HEK293 (cell line): ENCODE results near the gene THAP7.

Source experiments
- CTCF ChIA-PET: fragments of 350-600 bp; formaldehyde crosslinking; extraction: SDS; loops from one replicate; lab custom pipeline; 2021; ENCODE audit warnings: antibody characterized with exemption; lab: Yijun Ruan, JAX
- POLR2A ChIA-PET: fragments of 300-600 bp; formaldehyde crosslinking; extraction: SDS; loops from one replicate; lab custom pipeline; 2020; ENCODE audit warnings: antibody characterized with exemption, inconsistent platforms; lab: Yijun Ruan, JAX
- H3K27ac ChIP-seq: fragments of 200-500 bp; sonication (Bioruptor generic); 2 replicates; pipeline ENCODE4 v1.5.1; 2014; ENCODE audit warnings: low read depth, low read length, control low read depth, inconsistent platforms; ENCODE audit errors: extremely low read depth
- H3K36me3 ChIP-seq, 2 experiments: fragments of 200-500 bp in 1 of 2; sonication (Bioruptor generic) in 1 of 2; 1 replicate in 1 of 2; 2 replicates in 1 of 2; pipeline ENCODE4 v1.5.1; 2014 to 2017; ENCODE audit warnings: inconsistent platforms in 2 of 2, low read length in 2 of 2; ENCODE audit not compliant: control insufficient read depth in 2 of 2, insufficient read depth in 1 of 2
- H3K4me1 ChIP-seq: fragments of 200-500 bp; sonication (Bioruptor generic); 2 replicates; pipeline ENCODE4 v1.5.1; 2014; ENCODE audit warnings: mild to moderate bottlenecking, low read length, inconsistent platforms; ENCODE audit not compliant: control insufficient read depth, insufficient read depth
- H3K4me3 ChIP-seq: 2 replicates; pipeline ENCODE4 v1.5.1; 2011; ENCODE audit warnings: low read depth, mild to moderate bottlenecking, control low read depth, low read length, moderate library complexity
- H3K9me3 ChIP-seq: fragments of 200-500 bp; sonication (Bioruptor generic); 2 replicates; pipeline ENCODE4 v1.5.1; 2014; ENCODE audit warnings: low read depth, low read length, inconsistent platforms; ENCODE audit not compliant: control insufficient read depth, insufficient read depth
- EGR2 ChIP-seq: fragments of 450-650 bp; formaldehyde crosslinking; IDR thresholded peaks from 2 replicates; pipeline ENCODE4 v1.5.1; 2016; ENCODE audit warnings: low read depth, missing biosample characterization, missing genetic modification characterization
- GLIS1 ChIP-seq: fragments of 450-650 bp; formaldehyde crosslinking; IDR thresholded peaks from 2 replicates; pipeline ENCODE4 v1.5.1; 2016; ENCODE audit warnings: missing biosample characterization, missing genetic modification characterization
- KLF1 ChIP-seq: fragments of 450-650 bp; formaldehyde crosslinking; IDR thresholded peaks from 2 replicates; pipeline ENCODE4 v1.5.1; 2016; ENCODE audit warnings: missing biosample characterization, missing genetic modification characterization
- PRDM1 ChIP-seq: fragments of 450-650 bp; formaldehyde crosslinking; IDR thresholded peaks from 2 replicates; pipeline ENCODE4; 2016; ENCODE audit warnings: missing biosample characterization, missing genetic modification characterization
- ZEB2 ChIP-seq: fragments of 450-650 bp; formaldehyde crosslinking; IDR thresholded peaks from 2 replicates; pipeline ENCODE4 v1.5.1; 2016; ENCODE audit warnings: missing biosample characterization, missing genetic modification characterization
- ZFHX2 ChIP-seq: fragments of 450-650 bp; formaldehyde crosslinking; conservative IDR thresholded peaks from 2 replicates; pipeline ENCODE4 v1.5.1; 2016; ENCODE audit warnings: missing biosample characterization, missing genetic modification characterization
- ZNF157 ChIP-seq: fragments of 450-650 bp; formaldehyde crosslinking; IDR thresholded peaks from 2 replicates; pipeline ENCODE4 v1.5.1; 2016; ENCODE audit warnings: missing biosample characterization, missing genetic modification characterization
- ZNF184 ChIP-seq: fragments of 450-650 bp; IDR thresholded peaks from 2 replicates; pipeline ENCODE4 v1.5.1; 2018; ENCODE audit warnings: missing biosample characterization, mild to moderate bottlenecking, missing genetic modification characterization
- ZNF354C ChIP-seq: fragments of 450-650 bp; formaldehyde crosslinking; IDR thresholded peaks from 2 replicates; pipeline ENCODE4 v1.5.1; 2016; ENCODE audit warnings: missing biosample characterization, missing genetic modification characterization, low read depth, borderline replicate concordance
- ZNF366 ChIP-seq: fragments of 450-650 bp; formaldehyde crosslinking; conservative IDR thresholded peaks from 2 replicates; pipeline ENCODE4 v1.5.1; 2016; ENCODE audit warnings: missing biosample characterization, missing genetic modification characterization
- ZNF391 ChIP-seq: fragments of 450-650 bp; formaldehyde crosslinking; IDR thresholded peaks from 2 replicates; pipeline ENCODE4 v1.5.1; 2016; ENCODE audit warnings: low read depth, missing biosample characterization, missing genetic modification characterization, borderline replicate concordance
- ZNF571 ChIP-seq: fragments of 450-650 bp; formaldehyde crosslinking; IDR thresholded peaks from 2 replicates; pipeline ENCODE4 v1.5.0; 2017; ENCODE audit warnings: missing biosample characterization, missing genetic modification characterization
- ZNF610 ChIP-seq: fragments of 450-650 bp; formaldehyde crosslinking; IDR thresholded peaks from 2 replicates; pipeline ENCODE4 v1.5.1; 2016; ENCODE audit warnings: missing biosample characterization, missing genetic modification characterization, borderline replicate concordance
- ZNF654 ChIP-seq: fragments of 450-650 bp; formaldehyde crosslinking; IDR thresholded peaks from 2 replicates; pipeline ENCODE4 v1.5.1; 2016; ENCODE audit warnings: low read depth, missing biosample characterization, missing genetic modification characterization
- ZNF660 ChIP-seq: fragments of 450-650 bp; IDR thresholded peaks from 2 replicates; pipeline ENCODE4 v1.5.1; 2018; ENCODE audit warnings: missing biosample characterization, mild to moderate bottlenecking, missing genetic modification characterization
- ZNF704 ChIP-seq: fragments of 450-650 bp; formaldehyde crosslinking; IDR thresholded peaks from 2 replicates; pipeline ENCODE4 v1.5.1; 2016; ENCODE audit warnings: missing biosample characterization, missing genetic modification characterization
- ZNF792 ChIP-seq: fragments of 450-650 bp; formaldehyde crosslinking; IDR thresholded peaks from 2 replicates; pipeline ENCODE4 v1.5.1; 2016; ENCODE audit warnings: missing biosample characterization, missing genetic modification characterization
- TF ChIP-seq, protein P1 (sequence below): fragments of 450-650 bp; formaldehyde crosslinking; IDR thresholded peaks from 2 replicates; pipeline ENCODE4 v1.5.1; 2016; ENCODE audit warnings: missing biosample characterization, missing genetic modification characterization

THAP7 gene

DNA sequence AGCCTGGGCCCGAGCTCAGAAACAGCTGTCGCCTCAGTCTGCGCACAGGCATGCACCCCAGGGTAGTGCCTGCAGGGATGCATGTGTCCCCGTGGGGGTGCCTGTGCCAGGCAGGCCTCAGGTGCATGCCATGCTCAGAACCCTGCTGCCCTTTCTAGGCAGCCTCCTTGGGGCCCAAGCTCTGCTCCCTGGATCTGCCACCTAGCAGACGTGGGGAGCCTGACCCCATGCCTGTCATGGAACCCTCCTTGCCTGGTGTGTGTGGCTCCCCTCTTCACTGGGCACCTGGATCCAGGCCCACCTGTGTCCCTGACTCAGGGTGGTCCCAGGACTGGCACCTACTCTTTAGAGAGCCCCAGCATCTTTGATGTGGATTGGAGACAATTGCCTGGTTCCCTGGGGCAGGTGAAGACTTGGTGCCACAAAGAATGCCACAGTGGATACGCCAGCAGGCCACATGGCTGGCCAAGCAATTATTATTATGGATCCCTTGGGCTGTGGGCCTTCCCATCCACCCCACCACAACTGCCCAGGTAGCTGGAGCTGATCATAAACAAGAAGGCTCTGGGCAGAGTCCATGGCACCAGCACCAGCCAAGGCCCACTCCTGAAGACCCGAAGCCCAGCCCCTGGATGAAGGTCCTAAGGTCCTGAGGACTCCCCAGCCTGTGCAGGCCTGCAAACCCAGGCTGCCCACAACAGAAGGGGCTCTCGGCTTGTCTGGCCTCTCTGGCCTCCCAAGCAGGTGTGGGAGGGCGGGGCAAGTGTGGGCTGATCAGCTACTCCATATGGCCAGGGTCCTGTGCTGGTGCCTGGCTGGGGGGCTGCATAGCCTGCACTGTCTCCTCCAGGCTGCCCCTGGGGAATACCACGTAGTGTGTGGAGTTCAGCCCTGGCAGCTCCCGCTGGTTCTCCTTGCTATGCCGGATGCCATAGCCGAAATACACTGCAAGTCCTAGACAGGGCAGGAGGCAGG is 26.6 kb upstream of the THAP7 start:
- CTCF ChIA-PET = interaction anchor here (1.2 kb wide), 1 partner anchor 8 kb away, joined by 3 read pairs; no protein-coding TSS in a partner anchor
- H3K27ac ChIP-seq = no peak overlapping the region
- no peaks in the 10 kb centered on the region for H3K9me3 ChIP-seq
- no peak overlapping the region for H3K4me3 ChIP-seq
- H3K36me3 ChIP-seq = no peaks in the 10 kb centered on the region
- no peaks in the 10 kb centered on the region for H3K4me1 ChIP-seq
- POLR2A ChIA-PET = no interaction called here
- TF ChIP-seq ZEB2 (tag by site-specific recombination) = no peak

GRCh38 chr22:21026783-21027692 is 25.1 kb upstream of the THAP7 start:
- POLR2A ChIA-PET = interaction anchor here (1.1 kb wide), 1 partner anchor 45 kb away, joined by 3 read pairs; the partner anchor contains the start of gene LZTR1
- no peak overlapping the region for H3K27ac ChIP-seq
- TF ChIP-seq EGR2 (tag by site-specific recombination) (peak; percentile 86), ZNF157 (tag by site-specific recombination) (no peak), ZNF391 (tag by site-specific recombination) (no peak), ZNF704 (tag by site-specific recombination) (no peak), ZNF354C (tag by site-specific recombination) (no peak), ZNF610 (tag by site-specific recombination) (no peak), ZNF792 (tag by site-specific recombination) (no peak), GLIS1 (peak; percentile 66), ZNF571 (tag by site-specific recombination) (no peak), ZFHX2 (tag by site-specific recombination) (peak; percentile 85), ZNF184 (tag by site-specific recombination) (no peak), ZNF660 (tag by site-specific recombination) (no peak), KLF1 (tag by site-specific recombination) (peak; percentile 88), ZNF654 (tag by site-specific recombination) (no peak), ZNF366 (no peak), PRDM1 (tag by site-specific recombination) (no peak)
- TF ChIP-seq, protein P1, sequence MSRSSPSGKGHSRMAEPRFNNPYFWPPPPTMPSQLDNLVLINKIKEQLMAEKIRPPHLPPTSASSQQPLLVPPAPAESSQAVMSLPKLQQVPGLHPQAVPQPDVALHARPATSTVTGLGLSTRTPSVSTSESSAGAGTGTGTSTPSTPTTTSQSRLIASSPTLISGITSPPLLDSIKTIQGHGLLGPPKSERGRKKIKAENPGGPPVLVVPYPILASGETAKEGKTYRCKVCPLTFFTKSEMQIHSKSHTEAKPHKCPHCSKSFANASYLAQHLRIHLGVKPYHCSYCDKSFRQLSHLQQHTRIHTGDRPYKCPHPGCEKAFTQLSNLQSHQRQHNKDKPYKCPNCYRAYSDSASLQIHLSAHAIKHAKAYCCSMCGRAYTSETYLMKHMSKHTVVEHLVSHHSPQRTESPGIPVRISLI (tag by site-specific recombination) = no peak
- no peaks in the 10 kb centered on the region for H3K4me1 ChIP-seq
- no peaks in the 10 kb centered on the region for H3K9me3 ChIP-seq
- H3K4me3 ChIP-seq = no peak overlapping the region
- CTCF ChIA-PET = interaction anchor here (0.6 to 1.7 kb wide), 4 partner anchors 76 to 148 kb away, joined by 3 to 4 read pairs (median 4); no protein-coding TSS in a partner anchor
- no peaks in the 10 kb centered on the region for H3K36me3 ChIP-seq
